SK-N-SH (cell line): ENCODE measurements around the gene CIAO1. TPM values are rescaled to one million over a fixed set of nuclear protein-coding genes. Genes with fewer than 3 reads are reported as not detected.

Experiments used
- CTCF ChIA-PET: fragments of 300-600, 350-600 bp; formaldehyde crosslinking; extraction: SDS; loops from one replicate; lab custom pipeline; 2021; lab: Yijun Ruan, JAX
- POLR2A ChIA-PET: fragments of 350-600 bp; sonication (Branson Sonifier 250); formaldehyde crosslinking; extraction: SDS; loops from one replicate; lab custom pipeline; 2020; ENCODE audit warnings: antibody characterized with exemption, inconsistent platforms; lab: Yijun Ruan, JAX
- DNase-seq: peaks from one replicate; pipeline ENCODE4 v3.0.0; 2012
- H2AFZ ChIP-seq: fragments of 200-600 bp; sonication (generic); 2 replicates; pipeline ENCODE4 v1.8.1; 2016; ENCODE audit warnings: antibody characterized with exemption, mild to moderate bottlenecking, low read depth
- H3F3A ChIP-seq: fragments of 200-600 bp; sonication (generic); replicated peaks from 2 replicates; pipeline ENCODE3; 2016; ENCODE audit warnings: antibody characterized with exemption, mild to moderate bottlenecking; ENCODE audit not compliant: insufficient read depth
- H3K27ac ChIP-seq, 2 experiments: fragments of 200-500 bp in 1 of 2; fragments of 200-600 bp in 1 of 2; sonication (Bioruptor generic) in 1 of 2; sonication (generic), shearing (Covaris generic) in 1 of 2; 2 replicates each; pipeline versions ENCODE4 v1.5.1 to v1.6.1; 2014 to 2016; ENCODE audit warnings: low read depth in 2 of 2, inconsistent platforms in 1 of 2, low read length in 1 of 2, mild to moderate bottlenecking in 1 of 2, mixed read lengths in 1 of 2
- H3K27me3 ChIP-seq: fragments of 200-600 bp; sonication (generic), shearing (Covaris generic); 2 replicates; pipeline ENCODE4 v1.6.1; 2016; ENCODE audit warnings: mixed run types; ENCODE audit not compliant: insufficient read depth
- H3K36me3 ChIP-seq, 2 experiments: fragments of 200-500 bp in 1 of 2; fragments of 200-600 bp in 1 of 2; sonication (Bioruptor generic) in 1 of 2; sonication (generic) in 1 of 2; replicated peaks in 1 of 2; 2 replicates each; pipeline versions ENCODE3 to v1.5.1; 2014 to 2016; ENCODE audit warnings: low read length in 1 of 2, mild to moderate bottlenecking in 1 of 2; ENCODE audit not compliant: insufficient read depth in 2 of 2, control insufficient read depth in 1 of 2
- H3K4me1 ChIP-seq, 2 experiments: fragments of 200-500 bp in 1 of 2; fragments of 200-600 bp in 1 of 2; sonication (Bioruptor generic) in 1 of 2; sonication (generic), shearing (Covaris generic) in 1 of 2; 2 replicates each; pipeline versions ENCODE4 v1.5.1 to v1.6.1; 2014 to 2016; ENCODE audit warnings: low read depth in 1 of 2, low read length in 1 of 2, mixed run types in 1 of 2; ENCODE audit not compliant: insufficient read depth in 2 of 2, control insufficient read depth in 1 of 2
- H3K4me2 ChIP-seq: fragments of 200-600 bp; sonication (generic), shearing (Covaris generic); 2 replicates; pipeline ENCODE4 v1.6.1; 2017; ENCODE audit warnings: mixed run types
- H3K4me3 ChIP-seq, 2 experiments: fragments of 200-500 bp in 1 of 2; fragments of 200-600 bp in 1 of 2; sonication (Bioruptor generic) in 1 of 2; sonication (generic), shearing (Covaris generic) in 1 of 2; 2 replicates each; pipeline versions ENCODE4 v1.5.1 to v1.8.1; 2014 to 2016; ENCODE audit warnings: low read depth in 2 of 2, inconsistent platforms in 1 of 2, low read length in 1 of 2, mild to moderate bottlenecking in 1 of 2, mixed read lengths in 1 of 2, moderate library complexity in 1 of 2
- H3K79me2 ChIP-seq: fragments of 200-600 bp; sonication (generic); 2 replicates; pipeline ENCODE4 v1.8.1; 2017; ENCODE audit warnings: mild to moderate bottlenecking; ENCODE audit not compliant: insufficient read depth
- H3K9ac ChIP-seq: fragments of 200-600 bp; sonication (generic); 2 replicates; pipeline ENCODE4 v1.6.1; 2017; ENCODE audit warnings: mixed run types
- H3K9me2 ChIP-seq: fragments of 200-600 bp; sonication (generic); 2 replicates; pipeline ENCODE4 v1.6.1; 2017; ENCODE audit warnings: mixed run types
- H3K9me3 ChIP-seq: fragments of 200-600 bp; sonication (generic); 2 replicates; pipeline ENCODE4 v1.6.1; 2017; ENCODE audit warnings: mixed run types, mild to moderate bottlenecking, moderate library complexity
- H4K20me1 ChIP-seq: fragments of 200-600 bp; sonication (generic); 2 replicates; pipeline ENCODE4 v1.6.1; 2017; ENCODE audit warnings: mild to moderate bottlenecking, mixed run types; ENCODE audit not compliant: insufficient read depth
- EP300 ChIP-seq, 2 experiments: IDR thresholded peaks; 2 replicates each; pipeline versions ENCODE4 v1.4.0 to v1.6.1; 2012; ENCODE audit warnings: borderline replicate concordance in 1 of 2, low read depth in 1 of 2, low read length in 1 of 2
- FOSL2 ChIP-seq: IDR thresholded peaks from 2 replicates; pipeline ENCODE4 v1.4.0; 2012; ENCODE audit warnings: low read depth, mild to moderate bottlenecking, moderate library complexity, borderline replicate concordance
- FOXM1 ChIP-seq: IDR thresholded peaks from 2 replicates; pipeline ENCODE4 v1.4.0; 2012; ENCODE audit warnings: low read depth, mild to moderate bottlenecking
- GABPA ChIP-seq: IDR thresholded peaks from 2 replicates; pipeline ENCODE4 v1.4.0; 2012; ENCODE audit warnings: low read depth, mild to moderate bottlenecking
- GATA2 ChIP-seq: sonication (generic); formaldehyde crosslinking; IDR thresholded peaks from 2 replicates; pipeline ENCODE4 v1.5.0; 2020; ENCODE audit warnings: mild to moderate bottlenecking, missing genetic modification reagents
- JUND ChIP-seq: IDR thresholded peaks from 2 replicates; pipeline ENCODE4 v1.4.0; 2012
- MXI1 ChIP-seq: IDR thresholded peaks from 2 replicates; pipeline ENCODE4 v1.6.1; 2012; ENCODE audit warnings: mild to moderate bottlenecking, low read depth, low read length, improper control_type of control experiment
- RFX5 ChIP-seq: IDR thresholded peaks from 2 replicates; pipeline ENCODE4 v1.6.1; 2012; ENCODE audit warnings: mild to moderate bottlenecking, improper control_type of control experiment, low read length
- SIN3A ChIP-seq: IDR thresholded peaks from 2 replicates; pipeline ENCODE4 v1.6.1; 2012; ENCODE audit warnings: low read depth, mild to moderate bottlenecking, low read length, moderate library complexity, borderline replicate concordance
- SMC3 ChIP-seq: IDR thresholded peaks from 2 replicates; pipeline ENCODE4 v1.6.1; 2012; ENCODE audit warnings: low read depth, low read length, improper control_type of control experiment
- TEAD4 ChIP-seq: IDR thresholded peaks from 2 replicates; pipeline ENCODE4 v1.4.0; 2012; ENCODE audit warnings: mild to moderate bottlenecking, borderline replicate concordance; ENCODE audit not compliant: insufficient read depth
- ZBTB33 ChIP-seq: IDR thresholded peaks from 2 replicates; pipeline ENCODE4 v1.4.0; 2012; ENCODE audit warnings: low read depth, borderline replicate concordance
- WGBS: methylation state at CpG from one replicate; pipeline ENCODE4 v1.1.6; 2017; ENCODE audit warnings: low lambda C conversion rate; 5-methylcytosine and 5-hydroxymethylcytosine counted together
- polyA plus RNA-seq, 3 experiments: library from polyadenylated mRNA; depleted of rRNA; stranded (reverse); fragments of >200 nt; gene quantifications; 2 replicates each; pipeline ENCODE4 v1.2.3, GENCODE V29; 2012
- TF ChIP-seq, protein P1 (sequence below): fragments of 150-350 bp; IDR thresholded peaks from 2 replicates; pipeline ENCODE4 v1.6.1; 2016; ENCODE audit warnings: mild to moderate bottlenecking, low read depth, low read length
- TF ChIP-seq, protein P2 (sequence below): IDR thresholded peaks from 2 replicates; pipeline ENCODE4 v1.4.0; 2012; ENCODE audit warnings: low read depth
- TF ChIP-seq, protein P3 (sequence below): IDR thresholded peaks from 2 replicates; pipeline ENCODE4 v1.4.0; 2012; ENCODE audit warnings: low read depth, borderline replicate concordance

Gene CIAO1
- polyA plus RNA-seq, 1 of the 3 experiments (the other 2 are of a cell fraction): 120 TPM

DNA sequence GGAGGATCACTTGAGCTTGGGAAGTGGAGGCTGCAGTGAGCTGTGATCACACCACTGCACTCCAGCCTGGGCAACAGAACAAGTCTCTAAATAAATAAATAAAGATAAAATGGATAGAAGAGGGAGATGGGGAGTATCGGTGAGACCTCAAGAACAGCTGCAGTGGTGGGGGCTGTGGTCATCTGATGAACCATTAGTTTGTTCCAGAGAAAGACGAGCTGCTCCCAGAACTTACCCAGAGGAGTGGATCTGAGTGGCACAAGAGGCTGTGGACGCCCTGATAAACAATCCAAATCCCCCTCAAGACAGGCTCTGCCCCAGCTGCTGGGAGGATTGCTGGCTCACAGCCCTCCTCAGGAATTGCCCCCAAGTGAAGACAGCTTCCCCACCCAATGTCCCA, 26.9 kb upstream of the CIAO1 start:
- Histone ChIP-seq H3K79me2 (no peaks in the 10 kb centered on the region), H3K4me3 (no peak overlapping the region), H3K4me2 (no peak overlapping the region), H3F3A (no peaks in the 10 kb centered on the region), H3K4me1 (no peaks in the 10 kb centered on the region; a peak in 1 of 4 replicates), H2AFZ (no peak overlapping the region), H3K9me2 (no peaks in the 10 kb centered on the region), H4K20me1 (no peaks in the 10 kb centered on the region), H3K36me3 (no peaks in the 10 kb centered on the region), H3K9ac (no peak overlapping the region), H3K27me3 (no peaks in the 10 kb centered on the region), H3K9me3 (no peaks in the 10 kb centered on the region), H3K27ac (no peak overlapping the region)
- no peak for DNase-seq
- ChIA-PET CTCF (interaction anchor here (1.0 to 1.3 kb wide), 2 partner anchors 12 to 315 kb away, joined by 3 to 4 read pairs; no protein-coding TSS in a partner anchor), POLR2A (no interaction called here)
- WGBS: 73% methylated on average over 3 of the region's 3 CpGs
- TF ChIP-seq, protein P1, sequence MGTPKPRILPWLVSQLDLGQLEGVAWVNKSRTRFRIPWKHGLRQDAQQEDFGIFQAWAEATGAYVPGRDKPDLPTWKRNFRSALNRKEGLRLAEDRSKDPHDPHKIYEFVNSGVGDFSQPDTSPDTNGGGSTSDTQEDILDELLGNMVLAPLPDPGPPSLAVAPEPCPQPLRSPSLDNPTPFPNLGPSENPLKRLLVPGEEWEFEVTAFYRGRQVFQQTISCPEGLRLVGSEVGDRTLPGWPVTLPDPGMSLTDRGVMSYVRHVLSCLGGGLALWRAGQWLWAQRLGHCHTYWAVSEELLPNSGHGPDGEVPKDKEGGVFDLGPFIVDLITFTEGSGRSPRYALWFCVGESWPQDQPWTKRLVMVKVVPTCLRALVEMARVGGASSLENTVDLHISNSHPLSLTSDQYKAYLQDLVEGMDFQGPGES: no peak
- TF ChIP-seq GABPA (no peak), EP300 (IDR thresholded peaks at IDR 0.05; ENCODE audit: borderline replicate concordance in 1 of 2, low read depth in 1 of 2, low read length in 1 of 2) (no peak), RFX5 (no peak), FOSL2 (no peak), TEAD4 (no peak)
- TF ChIP-seq, protein P2, sequence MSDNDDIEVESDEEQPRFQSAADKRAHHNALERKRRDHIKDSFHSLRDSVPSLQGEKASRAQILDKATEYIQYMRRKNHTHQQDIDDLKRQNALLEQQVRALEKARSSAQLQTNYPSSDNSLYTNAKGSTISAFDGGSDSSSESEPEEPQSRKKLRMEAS: no peak
- TF ChIP-seq, protein P3, sequence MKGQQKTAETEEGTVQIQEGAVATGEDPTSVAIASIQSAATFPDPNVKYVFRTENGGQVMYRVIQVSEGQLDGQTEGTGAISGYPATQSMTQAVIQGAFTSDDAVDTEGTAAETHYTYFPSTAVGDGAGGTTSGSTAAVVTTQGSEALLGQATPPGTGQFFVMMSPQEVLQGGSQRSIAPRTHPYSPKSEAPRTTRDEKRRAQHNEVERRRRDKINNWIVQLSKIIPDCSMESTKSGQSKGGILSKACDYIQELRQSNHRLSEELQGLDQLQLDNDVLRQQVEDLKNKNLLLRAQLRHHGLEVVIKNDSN: no peak

- H2AFZ ChIP-seq: no peak overlapping the region
- no peaks in the 10 kb centered on the region for H3K27me3 ChIP-seq
- ChIA-PET POLR2A (no interaction called here), CTCF (interaction anchor here (1.0 to 1.5 kb wide), 2 partner anchors 12 to 314 kb away, joined by 3 to 5 read pairs; no protein-coding TSS in a partner anchor)
- 95% methylated on average over 7 of the region's 9 CpGs for WGBS
- H4K20me1 ChIP-seq: no peaks in the 10 kb centered on the region
- no peak overlapping the region for H3K4me2 ChIP-seq
- no peaks in the 10 kb centered on the region for H3K9me2 ChIP-seq
- no peaks in the 10 kb centered on the region for H3F3A ChIP-seq
- no peak overlapping the region for H3K27ac ChIP-seq
- no peaks in the 10 kb centered on the region; a peak in 1 of 4 replicates for H3K4me1 ChIP-seq
- no peaks in the 10 kb centered on the region for H3K9me3 ChIP-seq
- DNase-seq: no peak
- H3K4me3 ChIP-seq: no peak overlapping the region
- no peaks in the 10 kb centered on the region for H3K79me2 ChIP-seq
- H3K9ac ChIP-seq: no peak overlapping the region
- H3K36me3 ChIP-seq: no peaks in the 10 kb centered on the region
- TF ChIP-seq TEAD4 (no peak), GATA2 (CRISPR knock-in tag) (no peak), SIN3A (no peak), FOXM1 (no peak), ZBTB33 (no peak), MXI1 (no peak), SMC3 (no peak), JUND (no peak)
Measured at GRCh38 chr2:96239745-96240264, 26.2 kb upstream of the CIAO1 start.
